GM12878 (cell line): ENCODE measurements around the gene SIGLEC6. TPM values are rescaled to one million over a fixed set of nuclear protein-coding genes. Genes with fewer than 3 reads are reported as not detected.

ENCODE experiments used
- ATAC-seq: fragments of 200-7000 bp; cut with Tn5 transposase; 3 replicates; pipeline ENCODE4 v1.9.1; 2020; ENCODE audit warnings: mild to moderate bottlenecking, moderate library complexity
- BruUV-seq: library from RNA; stranded (reverse); fragments of 400-500 nt; replicated peaks from 2 replicates; lab custom pipeline; 2021; lab: Mats Ljungman, UMichigan
- CTCF ChIA-PET: fragments of 300-600 bp; sonication (Branson Sonifier 250); formaldehyde crosslinking; extraction: SDS; loops from one replicate; lab custom pipeline; 2021; ENCODE audit warnings: inconsistent platforms; lab: Yijun Ruan, JAX
- POLR2A ChIA-PET: fragments of 350-600 bp; formaldehyde crosslinking; extraction: SDS; loops from one replicate; lab custom pipeline; 2021; ENCODE audit warnings: inconsistent platforms; lab: Charles Lee
- RAD21 ChIA-PET: fragments of 300-600 bp; sonication (Branson Sonifier 250); formaldehyde crosslinking; loops from one replicate; lab custom pipeline; 2023; ENCODE audit warnings: antibody characterized with exemption; ENCODE audit not compliant: unreplicated experiment; lab: Charles Lee
- SMC1A ChIA-PET: fragments of 300-600 bp; sonication (Branson Sonifier 250); formaldehyde crosslinking; loops from one replicate; lab custom pipeline; 2023; ENCODE audit not compliant: unreplicated experiment, uncharacterized antibody; lab: Charles Lee
- DNase-seq: peaks from one replicate; pipeline ENCODE4 v3.0.0-alpha.2; 2011; ENCODE audit warnings: low read depth, low spot score
- FAIRE-seq: peaks from 3 replicates; lab custom pipeline; 2011; peaks lifted over from hg19 to GRCh38; lab: Jason Lieb, UNC
- H2AFZ ChIP-seq: 2 replicates; pipeline ENCODE4 v1.6.0; 2011; ENCODE audit warnings: low read depth, low read length, control low read depth; ENCODE audit not compliant: control insufficient read depth
- H3K27ac ChIP-seq: 2 replicates; pipeline ENCODE4 v1.5.1; 2011; ENCODE audit warnings: control low read depth; ENCODE audit not compliant: control insufficient read depth, insufficient read depth
- H3K27me3 ChIP-seq, 2 experiments: replicated peaks in 1 of 2; 2 replicates each; pipeline versions ENCODE4 v1.6.0 to v1.6.1; 2011; ENCODE audit warnings: low read length in 1 of 2; ENCODE audit not compliant: control insufficient read depth in 2 of 2, insufficient read depth in 2 of 2
- H3K36me3 ChIP-seq, 2 experiments: 2 replicates each; pipeline ENCODE4 v1.5.1; 2011; ENCODE audit warnings: low read length in 1 of 2; ENCODE audit not compliant: control insufficient read depth in 2 of 2, insufficient read depth in 2 of 2
- H3K4me1 ChIP-seq: 2 replicates; pipeline ENCODE4 v1.6.1; 2011; ENCODE audit warnings: mild to moderate bottlenecking, low read length, moderate library complexity, mixed read lengths; ENCODE audit not compliant: control insufficient read depth, insufficient read depth
- H3K4me2 ChIP-seq: 2 replicates; pipeline ENCODE4 v1.6.0; 2011; ENCODE audit warnings: control low read depth; ENCODE audit not compliant: control insufficient read depth, insufficient read depth
- H3K4me3 ChIP-seq: fragments of 200-600 bp; sonication (generic); 2 replicates; pipeline ENCODE4 v1.5.1; 2016
- H3K79me2 ChIP-seq: 2 replicates; pipeline ENCODE4 v1.6.0; 2011; ENCODE audit warnings: low read length; ENCODE audit not compliant: control insufficient read depth, insufficient read depth
- H3K9ac ChIP-seq: 2 replicates; pipeline ENCODE4 v1.8.0; 2011; ENCODE audit warnings: low read length, control low read depth, mixed read lengths; ENCODE audit not compliant: control insufficient read depth, insufficient read depth
- H3K9me3 ChIP-seq: replicated peaks from 3 replicates; pipeline ENCODE4 v1.5.1; 2011; ENCODE audit warnings: mild to moderate bottlenecking, low read length; ENCODE audit not compliant: control insufficient read depth, insufficient read depth
- H4K20me1 ChIP-seq: 2 replicates; pipeline ENCODE4 v1.6.0; 2011; ENCODE audit not compliant: control insufficient read depth, insufficient read depth
- CHD2 ChIP-seq: IDR thresholded peaks from 2 replicates; pipeline ENCODE4 v1.6.1; 2011; ENCODE audit warnings: low read depth, low read length, improper control_type of control experiment, borderline replicate concordance
- CREM ChIP-seq: IDR thresholded peaks from 2 replicates; pipeline ENCODE4 v1.6.1; 2014; ENCODE audit warnings: antibody characterized with exemption, low read depth
- EGR1 ChIP-seq, 2 experiments: IDR thresholded peaks; 1 replicate in 1 of 2; 2 replicates in 1 of 2; pipeline ENCODE4 v1.6.1; 2011 to 2012; ENCODE audit warnings: low read depth in 2 of 2, low read length in 2 of 2, borderline replicate concordance in 1 of 2, mild to moderate bottlenecking in 1 of 2, moderate library complexity in 1 of 2
- JUND ChIP-seq: IDR thresholded peaks from 2 replicates; pipeline ENCODE4 v1.6.1; 2012; ENCODE audit warnings: low read depth, mild to moderate bottlenecking, low read length, improper control_type of control experiment, moderate library complexity
- TBL1XR1 ChIP-seq: IDR thresholded peaks from 2 replicates; pipeline ENCODE4 v1.6.1; 2012; ENCODE audit warnings: low read depth, low read length, improper control_type of control experiment
- ZNF207 ChIP-seq: fragments of 450-650 bp; IDR thresholded peaks from 2 replicates; pipeline ENCODE4 v1.6.1; 2014; ENCODE audit warnings: antibody characterized with exemption, mild to moderate bottlenecking, borderline replicate concordance
- ZNF622 ChIP-seq: fragments of 450-650 bp; IDR thresholded peaks from 2 replicates; pipeline ENCODE4 v1.6.1; 2017; ENCODE audit warnings: mild to moderate bottlenecking, inconsistent platforms
- WGBS: methylation state at CpG from one replicate; pipeline ENCODE4 v1.1.6; 2016; ENCODE audit warnings: low lambda C conversion rate; ENCODE audit not compliant: insufficient replicate concordance, insufficient coverage; ENCODE audit errors: missing lambda C conversion rate; 5-methylcytosine and 5-hydroxymethylcytosine counted together
- in situ Hi-C: fragments of 300-500 bp; cut with MboI; formaldehyde crosslinking; loops from 9 replicates; pipeline ENCODE4 v1.14.3; 2018; ENCODE audit warnings: mixed read lengths
- intact Hi-C: fragments of 100-400 bp; cut with micrococcal nuclease; formaldehyde crosslinking; loops from one replicate; pipeline ENCODE4 v1.14.2; 2022; ENCODE audit not compliant: unreplicated experiment
- polyA plus RNA-seq, 11 experiments: library from polyadenylated mRNA; depleted of rRNA in 4 of 11; unstranded in 6 of 11; stranded (reverse) in 5 of 11; fragments of >200 nt; fragmentation: Nextera tagmentation in 4 of 11; fragmentation: Illumina TruSeq in 1 of 11; extraction: Ambion mirVana in 4 of 11; extraction: Trizol in 1 of 11; gene quantifications; 1 replicate in 1 of 11; 2 replicates in 10 of 11; pipeline versions ENCODE4 v1.2.1 to v1.2.3, GENCODE V29; 2011 to 2016; ENCODE audit warnings: inconsistent platforms in 2 of 11, missing spikeins in 2 of 11, low read depth in 1 of 11
- total RNA-seq, 4 experiments: library from RNA; depleted of rRNA in 3 of 4; stranded (reverse); fragments of >200 nt in 3 of 4; fragmentation: Illumina TruSeq in 1 of 4; extraction: Trizol in 1 of 4; gene quantifications; 2 replicates each; pipeline versions ENCODE4 v1.2.1 to v1.2.3, GENCODE V29; 2013 to 2021

Gene SIGLEC6
- total and polyA plus RNA-seq, 10 of the 15 experiments (the other 5 are each of a cell fraction or from before 2014, with no cell fraction given), result 0.08 to 0.40 (median 0.27) TPM; not detected in 2

DNA sequence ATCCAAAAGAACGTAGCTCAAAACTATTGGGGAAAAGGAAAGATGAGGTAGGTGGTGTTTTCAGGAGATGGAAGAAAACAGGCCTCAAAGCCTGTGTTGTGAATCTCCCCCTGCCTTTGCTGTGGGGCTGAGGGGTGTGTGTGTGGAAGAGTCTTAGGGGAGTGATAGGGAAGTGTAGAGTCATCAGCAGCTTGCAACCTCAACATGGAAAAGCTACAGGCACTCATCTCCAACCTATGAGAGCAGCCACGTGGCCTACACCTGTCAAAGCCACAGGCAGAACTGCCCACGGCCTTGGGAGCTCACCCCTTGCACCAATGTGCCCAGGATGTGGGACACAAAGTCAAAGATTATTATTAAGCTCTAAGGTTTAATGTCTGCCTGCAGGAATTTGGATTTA lies 25.6 kb downstream of the SIGLEC6 start:
- no TSS peak for BruUV-seq
- ChIA-PET CTCF (interaction anchor here (0.8 to 6.9 kb wide), 4 partner anchors 9 to 155 kb away, joined by 3 to 39 read pairs (median 6); no protein-coding TSS in a partner anchor), SMC1A (no interaction called here), POLR2A (no interaction called here), RAD21 (interaction anchor here (0.6 to 1.5 kb wide), 2 partner anchors 109 to 151 kb away, joined by 3 to 5 read pairs; no protein-coding TSS in a partner anchor)
- no peaks in the 10 kb centered on the region for H3K79me2 ChIP-seq
- H3K27ac ChIP-seq, result no peak overlapping the region
- H3K27me3 ChIP-seq, result no peaks in the 10 kb centered on the region
- FAIRE-seq (no peak), DNase-seq (no peak), ATAC-seq (no peak)
- 2% methylated on average over 3 of the region's 3 CpGs for WGBS
- H3K4me2 ChIP-seq, result no peak overlapping the region
- no peak overlapping the region for H2AFZ ChIP-seq
- peaks cover 4% of the 10 kb centered on the region; the same call in 1 of the 2 replicates for H3K4me1 ChIP-seq
- no peak overlapping the region for H3K9ac ChIP-seq
- no peaks in the 10 kb centered on the region; the same call in 2 of the 3 replicates for H3K9me3 ChIP-seq
- in situ Hi-C loops, result no loop called here
- intact Hi-C loops, result no loop called here
- no peaks in the 10 kb centered on the region for H4K20me1 ChIP-seq
- no peaks in the 10 kb centered on the region for H3K36me3 ChIP-seq
- no peak overlapping the region for H3K4me3 ChIP-seq
- TF ChIP-seq TBL1XR1 (no peak), CREM (no peak), ZNF207 (no peak), EGR1 (IDR thresholded peaks at IDR 0.05; ENCODE audit: borderline replicate concordance in 1 of 2, low read depth in 2 of 2, low read length in 2 of 2) (no peak)

DNA sequence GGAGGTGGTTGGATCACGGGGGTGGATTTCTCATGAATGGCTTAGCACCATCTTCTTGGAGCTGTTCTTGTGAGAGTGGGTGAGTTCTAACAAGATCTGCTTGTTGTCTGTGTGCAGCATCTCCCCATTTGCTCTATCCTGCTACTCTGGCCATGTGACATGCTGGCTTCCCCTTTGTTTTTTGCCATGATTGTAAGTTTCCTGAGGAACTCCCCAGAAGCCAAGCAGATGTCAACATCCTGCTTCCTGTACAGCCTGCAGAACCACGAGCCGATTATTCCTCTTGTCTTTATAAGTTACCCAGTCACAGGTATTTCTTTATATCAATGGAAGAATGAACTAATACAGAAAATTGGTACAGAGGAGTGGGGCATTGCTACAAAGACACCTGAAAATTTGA lies 27.6 kb downstream of the SIGLEC6 start:
- POLR2A ChIA-PET, result no interaction called here
- in situ Hi-C loops, result no loop called here
- 12% methylated on average over 3 of the region's 3 CpGs for WGBS
- Histone ChIP-seq H3K9me3 (no peaks in the 10 kb centered on the region; the same call in 2 of the 3 replicates), H3K27ac (no peak overlapping the region), H4K20me1 (no peaks in the 10 kb centered on the region), H3K79me2 (no peaks in the 10 kb centered on the region), H3K36me3 (no peaks in the 10 kb centered on the region), H3K27me3 (no peaks in the 10 kb centered on the region), H3K9ac (no peak overlapping the region), H3K4me3 (no peak overlapping the region), H2AFZ (no peak overlapping the region), H3K4me1 (peaks cover 4% of the 10 kb centered on the region; the same call in 1 of the 2 replicates), H3K4me2 (no peak overlapping the region)
- FAIRE-seq (no peak), ATAC-seq (no peak), DNase-seq (no peak)
- TF ChIP-seq JUND (no peak), CHD2 (no peak), ZNF622 (no peak), EGR1 (IDR thresholded peaks at IDR 0.05; ENCODE audit: borderline replicate concordance in 1 of 2, low read depth in 2 of 2, low read length in 2 of 2) (no peak)
- CTCF ChIA-PET, result interaction anchor here (2.3 to 6.9 kb wide), 2 partner anchors 11 to 158 kb away, joined by 8 to 39 read pairs; no protein-coding TSS in a partner anchor
- BruUV-seq, result no TSS peak
- intact Hi-C loops, result no loop called here
- SMC1A ChIA-PET, result interaction anchor here (0.7 kb wide), 1 partner anchor 245 kb away, joined by 3 read pairs; no protein-coding TSS in a partner anchor
- RAD21 ChIA-PET, result no interaction called here
